Ramos (cell line): ENCODE measurements around the gene TTLL5.

Experiments used
- in situ Hi-C: fragments of 300-500 bp; cut with MboI; formaldehyde crosslinking; loops from one replicate; pipeline ENCODE4 v1.14.3; 2022; ENCODE audit warnings: low sequenced_read_pairs; ENCODE audit not compliant: unreplicated experiment

The TTLL5 gene

GRCh38 chr14:75773046-75773445, 112.0 kb downstream of the TTLL5 start:
- in situ Hi-C loops: no loop called here

GRCh38 chr14:75781096-75781495, 120.0 kb downstream of the TTLL5 start:
- in situ Hi-C loops: no loop called here

- in situ Hi-C loops: no loop called here
These were observed 122.1 kb downstream of the TTLL5 start for GRCh38 chr14:75783184-75783583.

GRCh38 chr14:75783602-75784313, 122.7 kb downstream of the TTLL5 start:
- in situ Hi-C loops: no loop called here

GRCh38 chr14:75784314-75784686, 123.3 kb downstream of the TTLL5 start:
- in situ Hi-C loops: no loop called here

GRCh38 chr14:75793806-75794205, 132.8 kb downstream of the TTLL5 start:
- in situ Hi-C loops: no loop called here

- in situ Hi-C loops: no loop called here
These were observed 133.6 kb downstream of the TTLL5 start for GRCh38 chr14:75794615-75795038.

- in situ Hi-C loops: no loop called here
These were observed 139.7 kb downstream of the TTLL5 start for GRCh38 chr14:75800792-75801191.

- in situ Hi-C loops: no loop called here
These were observed 141.4 kb downstream of the TTLL5 start for GRCh38 chr14:75802486-75802885.

GRCh38 chr14:75803765-75804164, 142.7 kb downstream of the TTLL5 start:
- in situ Hi-C loops: no loop called here

GRCh38 chr14:75804570-75805275, 143.7 kb downstream of the TTLL5 start:
- in situ Hi-C loops: no loop called here

GRCh38 chr14:75805646-75806045, 144.6 kb downstream of the TTLL5 start:
- in situ Hi-C loops: no loop called here

GRCh38 chr14:75806352-75806832, 145.3 kb downstream of the TTLL5 start:
- in situ Hi-C loops: no loop called here

- in situ Hi-C loops: no loop called here
These were observed 146.8 kb downstream of the TTLL5 start for GRCh38 chr14:75807667-75808360.

- in situ Hi-C loops: no loop called here
These were observed 150.2 kb downstream of the TTLL5 start for GRCh38 chr14:75811136-75811829.

- in situ Hi-C loops: no loop called here
These were observed 150.9 kb downstream of the TTLL5 start for GRCh38 chr14:75811872-75812499.

- in situ Hi-C loops: no loop called here
These were observed 151.6 kb downstream of the TTLL5 start for GRCh38 chr14:75812622-75813021.

- in situ Hi-C loops: no loop called here
These were observed 159.7 kb downstream of the TTLL5 start for GRCh38 chr14:75820761-75821160.

GRCh38 chr14:75821831-75822521, 160.9 kb downstream of the TTLL5 start:
- in situ Hi-C loops: no loop called here
